ENCODE measurements around the gene TLE5. TPM values are rescaled to one million over a fixed set of nuclear protein-coding genes. Genes with fewer than 3 reads are reported as not detected.

TLE5 gene
- total and polyA plus RNA-seq, 2 experiments from 2014 or later = 130 to 154 TPM

DNA sequence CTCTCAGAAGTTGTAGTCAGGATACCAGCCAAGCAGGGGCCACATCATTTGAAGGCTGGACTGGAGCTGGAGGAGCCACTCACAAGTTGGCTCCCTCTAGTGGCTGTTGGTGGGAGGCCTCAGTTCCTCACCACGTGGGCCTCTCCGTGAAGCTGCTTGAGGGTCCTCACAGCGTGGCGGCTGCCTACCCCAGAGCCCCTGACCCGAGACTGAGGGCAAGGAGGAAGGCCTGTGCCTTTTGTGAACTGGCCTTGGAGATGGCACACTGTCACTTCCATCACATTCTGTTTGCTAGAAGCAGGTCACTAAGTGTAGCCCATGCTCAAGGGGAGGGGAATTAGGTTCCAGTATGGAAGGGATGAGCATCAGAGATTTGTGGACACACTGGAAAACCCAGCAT lies 46.5 kb upstream of the TLE5 start:
- Mint-ChIP-seq H3K9me3 (no peaks in the 10 kb centered on the region; the same call in 1 of the 3 replicates), H3K36me3 (ENCODE audit: low read depth) (peaks cover 6% of the 10 kb centered on the region; the same call in 2 of the 3 replicates), H3K27me3 (ENCODE audit: insufficient read depth, low read depth, poor library complexity) (peaks cover 14% of the 10 kb centered on the region), H3K4me1 (peaks cover 38% of the 10 kb centered on the region), H3K4me3 (no peak overlapping the region), H3K27ac (no peak overlapping the region)
- peak; percentile 92 for DNase-seq (ENCODE audit: low spot score)
- Histone ChIP-seq H3K4me2 (no peak overlapping the region), H3F3A (replicated peaks; ENCODE audit: low read depth) (no peaks in the 10 kb centered on the region), H2AFZ (no peak overlapping the region), H3K27ac (ENCODE audit: low read depth) (no peak overlapping the region), H3K27me3 (ENCODE audit: insufficient read depth) (no peaks in the 10 kb centered on the region), H3K36me3 (ENCODE audit: insufficient read depth) (no peaks in the 10 kb centered on the region), H3K4me1 (ENCODE audit: insufficient read depth) (0 out of 2 replicates have a peak, but pooled peaks cover 4% of the 10 kb centered on the region), H3K79me2 (replicated peaks; ENCODE audit: insufficient read depth) (peaks cover 48% of the 10 kb centered on the region), H3K9me2 (ENCODE audit: insufficient read depth) (no peaks in the 10 kb centered on the region), H4K20me1 (replicated peaks; ENCODE audit: insufficient read depth) (peaks cover 3% of the 10 kb centered on the region), H3K4me3 (no peak overlapping the region)
- peak; percentile 69 for ATAC-seq
- TF ChIP-seq, protein P1, sequence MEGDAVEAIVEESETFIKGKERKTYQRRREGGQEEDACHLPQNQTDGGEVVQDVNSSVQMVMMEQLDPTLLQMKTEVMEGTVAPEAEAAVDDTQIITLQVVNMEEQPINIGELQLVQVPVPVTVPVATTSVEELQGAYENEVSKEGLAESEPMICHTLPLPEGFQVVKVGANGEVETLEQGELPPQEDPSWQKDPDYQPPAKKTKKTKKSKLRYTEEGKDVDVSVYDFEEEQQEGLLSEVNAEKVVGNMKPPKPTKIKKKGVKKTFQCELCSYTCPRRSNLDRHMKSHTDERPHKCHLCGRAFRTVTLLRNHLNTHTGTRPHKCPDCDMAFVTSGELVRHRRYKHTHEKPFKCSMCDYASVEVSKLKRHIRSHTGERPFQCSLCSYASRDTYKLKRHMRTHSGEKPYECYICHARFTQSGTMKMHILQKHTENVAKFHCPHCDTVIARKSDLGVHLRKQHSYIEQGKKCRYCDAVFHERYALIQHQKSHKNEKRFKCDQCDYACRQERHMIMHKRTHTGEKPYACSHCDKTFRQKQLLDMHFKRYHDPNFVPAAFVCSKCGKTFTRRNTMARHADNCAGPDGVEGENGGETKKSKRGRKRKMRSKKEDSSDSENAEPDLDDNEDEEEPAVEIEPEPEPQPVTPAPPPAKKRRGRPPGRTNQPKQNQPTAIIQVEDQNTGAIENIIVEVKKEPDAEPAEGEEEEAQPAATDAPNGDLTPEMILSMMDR (conservative IDR thresholded peaks at IDR 0.05; ENCODE audit: low read depth in 2 of 2) = peak; percentile 86 to 87
- TF ChIP-seq NANOG (IDR thresholded peaks at IDR 0.05; ENCODE audit: borderline replicate concordance) = no peak

DNA sequence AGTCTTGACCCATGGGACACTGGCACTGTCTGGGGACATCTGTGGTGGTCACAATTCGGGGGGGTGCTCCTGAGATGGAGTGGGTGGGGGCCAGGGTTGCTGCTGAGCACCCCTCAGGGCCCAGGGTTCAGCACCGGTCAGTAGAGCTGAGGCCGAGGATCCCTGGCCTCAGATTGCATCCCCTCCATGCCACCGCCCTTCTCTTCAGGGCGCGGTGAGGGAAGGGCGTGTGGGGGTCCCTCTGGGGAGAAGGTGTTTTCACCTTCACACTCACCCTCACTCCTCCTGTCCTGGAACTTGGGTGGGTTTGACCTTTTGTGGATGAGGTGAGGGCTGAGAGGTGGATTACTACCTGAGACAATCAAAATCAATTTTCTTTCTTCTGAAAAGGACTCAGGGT lies 45.4 kb upstream of the TLE5 start:
- Mint-ChIP-seq H3K27ac (peak overlapping the region; percentile 22; the same call in 1 of the 2 replicates), H3K27me3 (ENCODE audit: insufficient read depth, low read depth, poor library complexity) (peaks cover 14% of the 10 kb centered on the region), H3K9me3 (no peaks in the 10 kb centered on the region; the same call in 1 of the 3 replicates), H3K36me3 (ENCODE audit: low read depth) (peaks cover 6% of the 10 kb centered on the region; the same call in 2 of the 3 replicates), H3K4me3 (no peak overlapping the region; the same call in 2 of the 3 replicates), H3K4me1 (peaks cover 35% of the 10 kb centered on the region)
- H3K79me2 ChIP-seq (replicated peaks; ENCODE audit: insufficient read depth) = peaks cover 48% of the 10 kb centered on the region
- H3K36me3 ChIP-seq (ENCODE audit: insufficient read depth) = no peaks in the 10 kb centered on the region
- no peak overlapping the region for H2AFZ ChIP-seq
- no peak overlapping the region for H3K4me2 ChIP-seq
- H3K9me2 ChIP-seq (ENCODE audit: insufficient read depth) = no peaks in the 10 kb centered on the region
- DNase-seq (ENCODE audit: low spot score) = no peak
- H3K27ac ChIP-seq (ENCODE audit: low read depth) = no peak overlapping the region
- ATAC-seq = no peak
- peaks cover 3% of the 10 kb centered on the region for H4K20me1 ChIP-seq (replicated peaks; ENCODE audit: insufficient read depth)
- no peak overlapping the region for H3K4me3 ChIP-seq
- no peaks in the 10 kb centered on the region for H3K27me3 ChIP-seq (ENCODE audit: insufficient read depth)
- H3F3A ChIP-seq (replicated peaks; ENCODE audit: low read depth) = no peaks in the 10 kb centered on the region
- H3K4me1 ChIP-seq (ENCODE audit: insufficient read depth) = 0 out of 2 replicates have a peak, but pooled peaks cover 4% of the 10 kb centered on the region
- TF ChIP-seq, protein P2, sequence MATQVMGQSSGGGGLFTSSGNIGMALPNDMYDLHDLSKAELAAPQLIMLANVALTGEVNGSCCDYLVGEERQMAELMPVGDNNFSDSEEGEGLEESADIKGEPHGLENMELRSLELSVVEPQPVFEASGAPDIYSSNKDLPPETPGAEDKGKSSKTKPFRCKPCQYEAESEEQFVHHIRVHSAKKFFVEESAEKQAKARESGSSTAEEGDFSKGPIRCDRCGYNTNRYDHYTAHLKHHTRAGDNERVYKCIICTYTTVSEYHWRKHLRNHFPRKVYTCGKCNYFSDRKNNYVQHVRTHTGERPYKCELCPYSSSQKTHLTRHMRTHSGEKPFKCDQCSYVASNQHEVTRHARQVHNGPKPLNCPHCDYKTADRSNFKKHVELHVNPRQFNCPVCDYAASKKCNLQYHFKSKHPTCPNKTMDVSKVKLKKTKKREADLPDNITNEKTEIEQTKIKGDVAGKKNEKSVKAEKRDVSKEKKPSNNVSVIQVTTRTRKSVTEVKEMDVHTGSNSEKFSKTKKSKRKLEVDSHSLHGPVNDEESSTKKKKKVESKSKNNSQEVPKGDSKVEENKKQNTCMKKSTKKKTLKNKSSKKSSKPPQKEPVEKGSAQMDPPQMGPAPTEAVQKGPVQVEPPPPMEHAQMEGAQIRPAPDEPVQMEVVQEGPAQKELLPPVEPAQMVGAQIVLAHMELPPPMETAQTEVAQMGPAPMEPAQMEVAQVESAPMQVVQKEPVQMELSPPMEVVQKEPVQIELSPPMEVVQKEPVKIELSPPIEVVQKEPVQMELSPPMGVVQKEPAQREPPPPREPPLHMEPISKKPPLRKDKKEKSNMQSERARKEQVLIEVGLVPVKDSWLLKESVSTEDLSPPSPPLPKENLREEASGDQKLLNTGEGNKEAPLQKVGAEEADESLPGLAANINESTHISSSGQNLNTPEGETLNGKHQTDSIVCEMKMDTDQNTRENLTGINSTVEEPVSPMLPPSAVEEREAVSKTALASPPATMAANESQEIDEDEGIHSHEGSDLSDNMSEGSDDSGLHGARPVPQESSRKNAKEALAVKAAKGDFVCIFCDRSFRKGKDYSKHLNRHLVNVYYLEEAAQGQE (IDR thresholded peaks at IDR 0.05; ENCODE audit: unreplicated experiment) = no peak
- TF ChIP-seq POLR2AphosphoS5 (IDR thresholded peaks at IDR 0.05; ENCODE audit: low read depth) (no peak), EZH2phosphoT487 (IDR thresholded peaks at IDR 0.05; ENCODE audit: unreplicated experiment) (no peak), JUNB (IDR thresholded peaks at IDR 0.05; ENCODE audit: unreplicated experiment) (no peak), CREB1 (CRISPR knock-in tag; IDR thresholded peaks at IDR 0.05; ENCODE audit: low read depth) (no peak), STAT1 (IDR thresholded peaks at IDR 0.05; ENCODE audit: unreplicated experiment) (no peak), EZH2 (IDR thresholded peaks at IDR 0.05; ENCODE audit: low read depth, unreplicated experiment) (no peak), ZNF331 (CRISPR knock-in tag; IDR thresholded peaks at IDR 0.05; ENCODE audit: low read depth) (no peak), NANOG (IDR thresholded peaks at IDR 0.05; ENCODE audit: borderline replicate concordance) (no peak)
- TF ChIP-seq, protein P3, sequence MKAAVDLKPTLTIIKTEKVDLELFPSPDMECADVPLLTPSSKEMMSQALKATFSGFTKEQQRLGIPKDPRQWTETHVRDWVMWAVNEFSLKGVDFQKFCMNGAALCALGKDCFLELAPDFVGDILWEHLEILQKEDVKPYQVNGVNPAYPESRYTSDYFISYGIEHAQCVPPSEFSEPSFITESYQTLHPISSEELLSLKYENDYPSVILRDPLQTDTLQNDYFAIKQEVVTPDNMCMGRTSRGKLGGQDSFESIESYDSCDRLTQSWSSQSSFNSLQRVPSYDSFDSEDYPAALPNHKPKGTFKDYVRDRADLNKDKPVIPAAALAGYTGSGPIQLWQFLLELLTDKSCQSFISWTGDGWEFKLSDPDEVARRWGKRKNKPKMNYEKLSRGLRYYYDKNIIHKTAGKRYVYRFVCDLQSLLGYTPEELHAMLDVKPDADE (IDR thresholded peaks at IDR 0.05) = no peak
- TF ChIP-seq, protein P1 (conservative IDR thresholded peaks at IDR 0.05; ENCODE audit: low read depth in 2 of 2) = no peak

Data from GM23338 (cell line).